Hepatocyte (in vitro differentiated cells): ENCODE data around the gene SPRN.
"Not testable (repeated sequence)": the region's sequence is repeated elsewhere in the genome, so short reads cannot be mapped to it uniquely, and the experiment has no call there.

Source experiments
- CTCF ChIP-seq: fragments of 200-600 bp; sonication (generic); IDR thresholded peaks from 2 replicates; pipeline ENCODE4 v1.5.1; 2016; ENCODE audit warnings: antibody characterized with exemption, mild to moderate bottlenecking; ENCODE audit not compliant: poor library complexity
- EZH2phosphoT487 ChIP-seq: fragments of 200-600 bp; sonication (generic); IDR thresholded peaks from one replicate; pipeline ENCODE4 v1.6.1; 2018; ENCODE audit warnings: antibody characterized with exemption, mild to moderate bottlenecking, low read depth, moderate library complexity; ENCODE audit not compliant: unreplicated experiment, severe bottlenecking

- not testable (repeated sequence) for TF ChIP-seq CTCF, EZH2phosphoT487
Observed at GRCh38 chr10:133441356-133441755, 16.9 kb upstream of the SPRN start.
